ENCODE measurements around the gene XAGE1B.
"Not testable (repeated sequence)": the region's sequence is repeated elsewhere in the genome, so short reads cannot be mapped to it uniquely, and the experiment has no call there.

The XAGE1B gene, protein sequence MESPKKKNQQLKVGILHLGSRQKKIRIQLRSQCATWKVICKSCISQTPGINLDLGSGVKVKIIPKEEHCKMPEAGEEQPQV

DNA sequence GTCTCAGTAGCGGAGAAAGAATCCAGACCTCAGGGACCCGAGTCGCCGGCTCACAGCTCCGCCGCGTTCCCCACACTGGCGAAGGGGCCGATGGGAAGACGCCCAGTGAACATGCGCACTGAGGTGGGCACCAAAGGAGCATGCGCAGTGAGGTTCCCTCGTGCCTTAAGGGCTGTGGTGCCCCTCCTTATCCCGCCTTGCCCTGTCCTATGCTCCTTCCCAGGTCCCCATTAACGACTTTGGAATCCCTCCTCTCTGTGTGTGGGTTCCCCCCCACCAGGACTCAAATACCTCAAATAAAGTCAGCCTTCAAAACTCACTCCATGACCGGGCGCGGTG, at the start of gene XAGE1B:
XAGE1B (minus strand) TSS at position 77 of the 339 bp plus-strand sequence. CDS start 1,536 bp downstream, outside the sequence.
- not testable (repeated sequence) for H3K36me3 ChIP-seq (replicated peaks; ENCODE audit: low read depth, low read length); H3K4me2 ChIP-seq (ENCODE audit: low read length); H3K9me3 ChIP-seq (ENCODE audit: insufficient read depth, low read length)

DNA sequence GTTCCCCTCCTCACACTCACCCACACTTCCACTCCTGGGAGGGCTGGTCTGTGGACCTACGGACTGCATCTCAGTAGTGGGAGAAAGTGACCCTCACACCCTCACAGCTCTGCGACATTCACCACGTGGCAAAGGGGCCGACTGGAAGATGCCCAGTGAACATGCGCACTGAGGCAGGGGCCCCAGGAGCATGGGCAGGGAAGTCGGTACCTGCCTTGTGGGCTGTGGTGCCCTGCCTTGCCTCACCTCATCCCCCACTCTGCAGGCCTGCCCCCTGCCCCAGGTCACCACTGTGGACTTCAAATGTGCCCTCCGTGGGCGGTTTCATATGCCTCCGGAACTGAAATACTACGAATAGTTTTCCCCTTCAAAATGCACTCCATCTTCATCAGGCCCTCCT, 46.2 kb upstream of the XAGE1B start:
- H4K20me1 ChIP-seq (ENCODE audit: insufficient read depth, low read length) = no peaks in the 10 kb centered on the region
- no peak for TF ChIP-seq CTCF (IDR thresholded peaks at IDR 0.05; ENCODE audit: low read depth, low read length)
- TF ChIP-seq EZH2phosphoT487 (IDR thresholded peaks at IDR 0.05; ENCODE audit: low read depth) = no peak

More for the DNA sequence above, at the start of gene XAGE1B:
- H3K27ac ChIP-seq (ENCODE audit: low read length); H4K20me1 ChIP-seq (ENCODE audit: insufficient read depth, low read length); H2AFZ ChIP-seq (ENCODE audit: low read depth, low read length); H3K79me2 ChIP-seq (ENCODE audit: low read length); H3K27me3 ChIP-seq (ENCODE audit: low read depth, low read length); H3K9ac ChIP-seq (ENCODE audit: low read length); H3K4me1 ChIP-seq (ENCODE audit: low read length); H3K4me3 ChIP-seq (ENCODE audit: low read length): not testable (repeated sequence)

GRCh38 chrX:52558140-52558539, 41.3 kb upstream of the XAGE1B start:
- Histone ChIP-seq H3K4me1 (ENCODE audit: low read length) (no peaks in the 10 kb centered on the region), H2AFZ (ENCODE audit: low read depth, low read length) (no peak overlapping the region), H3K27ac (ENCODE audit: low read length) (no peak overlapping the region), H3K9me3 (ENCODE audit: insufficient read depth, low read length) (no peaks in the 10 kb centered on the region), H3K9ac (ENCODE audit: low read length) (no peak overlapping the region), H3K79me2 (ENCODE audit: low read length) (no peaks in the 10 kb centered on the region), H3K4me2 (ENCODE audit: low read length) (no peak overlapping the region), H3K36me3 (replicated peaks; ENCODE audit: low read depth, low read length) (no peaks in the 10 kb centered on the region), H4K20me1 (ENCODE audit: insufficient read depth, low read length) (no peaks in the 10 kb centered on the region), H3K4me3 (ENCODE audit: low read length) (no peak overlapping the region), H3K27me3 (ENCODE audit: low read depth, low read length) (no peaks in the 10 kb centered on the region)
- TF ChIP-seq EZH2phosphoT487 (IDR thresholded peaks at IDR 0.05; ENCODE audit: low read depth) = no peak
- TF ChIP-seq CTCF (IDR thresholded peaks at IDR 0.05; ENCODE audit: low read depth, low read length) = no peak

More for the DNA sequence above, 46.2 kb upstream of the XAGE1B start:
- Histone ChIP-seq H2AFZ (ENCODE audit: low read depth, low read length) (no peak overlapping the region), H3K36me3 (replicated peaks; ENCODE audit: low read depth, low read length) (no peaks in the 10 kb centered on the region), H3K27ac (ENCODE audit: low read length) (no peak overlapping the region), H3K4me2 (ENCODE audit: low read length) (no peak overlapping the region), H3K9ac (ENCODE audit: low read length) (no peak overlapping the region), H3K79me2 (ENCODE audit: low read length) (no peaks in the 10 kb centered on the region), H3K27me3 (ENCODE audit: low read depth, low read length) (no peaks in the 10 kb centered on the region), H3K4me1 (ENCODE audit: low read length) (no peaks in the 10 kb centered on the region), H3K4me3 (ENCODE audit: low read length) (no peak overlapping the region), H3K9me3 (ENCODE audit: insufficient read depth, low read length) (no peaks in the 10 kb centered on the region)

- H4K20me1 ChIP-seq (ENCODE audit: insufficient read depth, low read length) = no peaks in the 10 kb centered on the region
- H3K27ac ChIP-seq (ENCODE audit: low read length) = no peak overlapping the region
- H3K36me3 ChIP-seq (replicated peaks; ENCODE audit: low read depth, low read length) = no peaks in the 10 kb centered on the region
- TF ChIP-seq EZH2phosphoT487 (IDR thresholded peaks at IDR 0.05; ENCODE audit: low read depth) (no peak), CTCF (IDR thresholded peaks at IDR 0.05; ENCODE audit: low read depth, low read length) (no peak)
- H3K4me2 ChIP-seq (ENCODE audit: low read length) = no peak overlapping the region
- H3K27me3 ChIP-seq (ENCODE audit: low read depth, low read length) = no peaks in the 10 kb centered on the region
- no peak overlapping the region for H3K9ac ChIP-seq (ENCODE audit: low read length)
- H3K9me3 ChIP-seq (ENCODE audit: insufficient read depth, low read length) = no peaks in the 10 kb centered on the region
- H3K4me1 ChIP-seq (ENCODE audit: low read length) = no peaks in the 10 kb centered on the region
- no peak overlapping the region for H2AFZ ChIP-seq (ENCODE audit: low read depth, low read length)
- H3K4me3 ChIP-seq (ENCODE audit: low read length) = no peak overlapping the region
- no peaks in the 10 kb centered on the region for H3K79me2 ChIP-seq (ENCODE audit: low read length)
Measured at GRCh38 chrX:52556741-52557140, 39.9 kb upstream of the XAGE1B start.
